ENCODE data around the gene PALD1. TPM values are rescaled to one million over a fixed set of nuclear protein-coding genes. Genes with fewer than 3 reads are reported as not detected.

The PALD1 gene
- total and polyA plus RNA-seq, 9 donors = 14.0 to 21.3 (median 18.3) TPM

DNA sequence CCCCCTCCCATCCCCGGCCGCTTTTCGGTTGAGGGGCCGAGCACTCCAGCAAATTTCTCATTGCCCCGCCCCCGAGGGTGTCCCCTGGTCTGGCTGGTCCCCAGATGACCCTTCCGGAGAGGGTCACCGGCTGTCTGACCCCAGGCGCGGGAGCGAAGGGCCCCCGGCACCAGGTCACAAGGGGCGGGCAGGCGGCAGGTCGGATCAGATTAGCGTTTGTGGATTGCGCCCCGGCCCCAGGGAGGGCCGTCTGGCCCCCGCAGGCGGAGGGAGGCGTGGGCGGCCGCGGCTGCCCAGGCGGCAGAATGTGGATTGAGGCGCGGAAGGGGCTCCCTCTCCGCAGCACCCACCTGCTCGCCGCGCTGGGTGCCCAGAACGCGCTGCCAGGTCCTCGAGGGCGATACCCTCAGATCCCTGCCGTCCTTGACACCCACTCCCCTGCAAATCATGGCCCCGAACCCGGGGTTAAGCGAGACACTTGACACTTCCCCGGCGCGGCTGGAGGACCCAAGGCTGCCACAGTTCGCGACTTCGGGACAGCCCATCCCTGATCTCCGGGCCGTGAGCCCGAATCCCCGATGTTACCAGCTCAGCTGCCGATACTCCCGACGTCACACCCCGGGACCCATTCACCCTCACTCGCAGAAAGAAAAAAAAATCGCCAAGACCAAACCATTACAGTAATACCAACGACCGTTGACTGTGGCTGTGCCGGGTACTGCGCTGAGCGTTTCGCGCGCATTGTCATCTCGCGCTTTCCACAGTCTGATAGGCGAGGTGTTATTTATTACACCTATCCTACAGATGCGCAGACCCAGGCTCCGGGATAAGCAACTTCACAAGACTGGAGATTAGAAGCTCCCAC is 38.0 kb upstream of the PALD1 start:
- Histone ChIP-seq H3K27me3 (ENCODE audit: control insufficient read depth, insufficient read depth, low read length) (peaks cover 48% of the 10 kb centered on the region), H3K4me3 (ENCODE audit: low read length) (peak overlapping the region; percentile 9), H3K4me1 (ENCODE audit: control insufficient read depth, insufficient read depth, low read length) (peaks cover 26% of the 10 kb centered on the region), H3K9me3 (replicated peaks; ENCODE audit: control insufficient read depth, low read depth, low read length) (no peaks in the 10 kb centered on the region), H3K36me3 (ENCODE audit: control insufficient read depth, insufficient read depth, low read length) (no peaks in the 10 kb centered on the region), H3K27ac (ENCODE audit: low read length) (no peak overlapping the region)
- no peak for DNase-seq
- 4% methylated on average over 49 of the region's 69 CpGs for WGBS (ENCODE audit: insufficient coverage)

DNA sequence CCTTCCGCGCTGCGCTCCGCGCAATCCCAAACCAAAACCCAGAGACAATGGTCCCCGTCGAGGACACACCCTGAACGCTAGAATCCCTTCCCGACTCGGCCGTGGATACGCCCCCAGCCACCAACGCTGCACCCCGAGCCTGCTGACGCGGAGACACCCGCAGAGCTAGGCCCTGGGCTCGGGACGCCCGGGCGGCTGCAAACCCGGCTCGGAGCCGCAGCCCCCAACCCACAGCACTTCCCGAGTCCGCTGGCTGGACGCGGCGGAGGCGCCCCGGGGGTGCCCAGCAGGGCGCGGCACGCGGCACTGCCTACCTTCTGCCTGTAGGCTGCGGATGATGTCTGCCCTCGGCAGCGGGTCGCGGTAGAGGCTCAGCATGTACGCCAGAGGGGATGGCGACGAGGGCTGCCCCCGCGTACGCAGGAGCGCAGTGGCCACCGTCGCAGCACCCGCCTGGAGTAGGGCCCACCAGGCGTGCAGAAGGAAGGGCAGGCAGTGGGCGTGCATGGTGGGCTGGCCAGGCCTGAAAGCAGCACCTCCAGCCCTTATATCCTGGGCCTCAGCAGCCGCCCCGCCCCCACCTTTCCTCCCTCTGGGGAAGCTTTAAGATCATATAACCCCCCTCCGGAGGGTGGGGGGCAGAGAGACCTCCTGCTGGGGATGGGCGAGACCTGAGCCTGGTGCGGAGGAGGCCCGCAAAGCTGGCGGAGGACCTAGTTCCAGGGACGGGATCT is 37.2 kb upstream of the PALD1 start, which contains the start of gene NODAL:
NODAL (minus strand) TSS at position 521 of the 734 bp plus-strand sequence; CDS start at position 507, 14 bp downstream.
- WGBS (ENCODE audit: insufficient coverage) = 8% methylated on average over 55 of the region's 60 CpGs
- peaks cover 48% of the 10 kb centered on the region for H3K27me3 ChIP-seq (ENCODE audit: control insufficient read depth, insufficient read depth, low read length)
- H3K9me3 ChIP-seq (replicated peaks; ENCODE audit: control insufficient read depth, low read depth, low read length) = no peaks in the 10 kb centered on the region
- H3K4me3 ChIP-seq (ENCODE audit: low read length) = peak within 1 kb of the TSS; percentile 9
- no peak within 1 kb of the TSS for H3K27ac ChIP-seq (ENCODE audit: low read length)
- peaks cover 27% of the 10 kb centered on the region for H3K4me1 ChIP-seq (ENCODE audit: control insufficient read depth, insufficient read depth, low read length)
- DNase-seq = no peak
- H3K36me3 ChIP-seq (ENCODE audit: control insufficient read depth, insufficient read depth, low read length) = no peaks in the 10 kb centered on the region

DNA sequence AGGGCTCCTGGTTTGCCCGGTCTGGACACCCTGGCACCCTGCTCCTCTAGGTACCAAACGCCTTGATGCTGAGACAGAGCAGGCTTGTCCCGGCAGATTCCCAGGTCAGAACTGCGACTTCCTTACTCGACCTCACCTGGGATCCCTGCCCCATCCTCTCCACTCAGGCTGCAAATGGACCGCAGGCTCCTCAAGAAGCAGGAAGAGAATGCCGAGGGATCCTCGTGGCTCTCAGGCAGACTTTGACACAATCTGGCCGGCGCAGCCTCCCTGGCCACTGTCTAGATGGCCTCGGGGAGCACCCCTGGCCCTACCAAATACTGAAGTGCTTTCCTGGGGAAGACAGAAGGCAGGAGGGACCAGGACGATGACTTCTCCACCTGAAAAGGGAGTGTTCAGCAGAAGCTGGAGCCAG is 36.7 kb upstream of the PALD1 start:
- H3K4me3 ChIP-seq (ENCODE audit: low read length) = no peak overlapping the region
- no peak overlapping the region for H3K27ac ChIP-seq (ENCODE audit: low read length)
- no peaks in the 10 kb centered on the region for H3K36me3 ChIP-seq (ENCODE audit: control insufficient read depth, insufficient read depth, low read length)
- peaks cover 48% of the 10 kb centered on the region for H3K27me3 ChIP-seq (ENCODE audit: control insufficient read depth, insufficient read depth, low read length)
- no peaks in the 10 kb centered on the region for H3K9me3 ChIP-seq (replicated peaks; ENCODE audit: control insufficient read depth, low read depth, low read length)
- DNase-seq = no peak
- peaks cover 32% of the 10 kb centered on the region for H3K4me1 ChIP-seq (ENCODE audit: control insufficient read depth, insufficient read depth, low read length)
- 18% methylated on average over 9 of the region's 12 CpGs for WGBS (ENCODE audit: insufficient coverage)

DNA sequence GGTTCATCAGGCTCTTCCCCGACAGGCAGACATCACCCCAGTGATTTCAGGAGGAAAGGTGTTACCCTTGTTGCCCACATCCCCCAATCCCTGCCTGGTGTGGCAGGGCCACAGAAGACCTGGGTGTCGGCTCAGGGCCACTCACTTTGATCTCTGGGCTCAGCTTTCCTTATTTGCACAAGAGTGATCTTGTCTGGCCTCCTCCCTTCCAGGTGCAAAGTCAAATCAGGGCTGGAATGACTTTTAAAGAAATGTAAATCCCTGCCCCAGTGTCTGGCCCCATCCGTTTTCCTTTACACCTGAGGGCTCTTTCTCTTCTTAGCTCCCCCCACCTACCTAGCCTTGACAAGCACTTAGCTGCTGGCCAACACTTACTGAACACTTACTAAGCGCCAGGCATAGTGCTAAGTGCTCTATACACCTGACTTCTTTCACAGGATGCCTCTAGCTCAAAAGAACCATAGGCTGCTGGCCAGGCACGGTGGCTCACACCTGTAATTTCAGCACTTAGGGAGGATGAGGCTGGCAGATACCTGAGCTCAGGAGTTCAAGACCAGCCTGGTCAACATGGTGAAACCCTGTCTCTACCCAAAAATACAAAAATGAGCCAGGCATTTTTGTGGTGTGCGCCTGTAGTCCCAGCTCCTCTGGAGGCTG is 36.1 kb upstream of the PALD1 start:
- H3K27me3 ChIP-seq (ENCODE audit: control insufficient read depth, insufficient read depth, low read length) = peaks cover 48% of the 10 kb centered on the region
- peaks cover 38% of the 10 kb centered on the region for H3K4me1 ChIP-seq (ENCODE audit: control insufficient read depth, insufficient read depth, low read length)
- H3K4me3 ChIP-seq (ENCODE audit: low read length) = no peak overlapping the region
- H3K36me3 ChIP-seq (ENCODE audit: control insufficient read depth, insufficient read depth, low read length) = no peaks in the 10 kb centered on the region
- H3K9me3 ChIP-seq (replicated peaks; ENCODE audit: control insufficient read depth, low read depth, low read length) = no peaks in the 10 kb centered on the region
- no peak overlapping the region for H3K27ac ChIP-seq (ENCODE audit: low read length)
- WGBS (ENCODE audit: insufficient coverage) = 34% methylated on average over 4 of the region's 6 CpGs
- no peak for DNase-seq

DNA sequence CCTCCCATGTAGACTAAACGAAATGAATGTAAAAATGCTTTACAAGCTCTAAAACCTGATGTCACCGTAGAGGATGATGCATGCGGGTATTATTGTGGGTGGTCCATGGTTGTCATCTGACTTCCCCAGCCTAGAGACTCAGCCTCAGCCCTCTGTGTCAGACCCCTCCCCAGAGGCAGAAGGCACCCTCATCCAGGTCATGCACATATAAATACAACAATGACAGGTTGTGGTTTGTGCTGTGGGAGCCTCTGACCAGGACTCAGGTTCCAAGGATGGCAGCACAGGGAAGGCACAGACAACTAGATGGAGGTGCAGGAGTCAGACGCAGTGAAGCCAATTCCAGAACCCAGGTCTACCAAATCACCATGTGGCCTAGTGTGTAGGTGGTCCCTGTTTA is 33.8 kb upstream of the PALD1 start:
- no peak for DNase-seq
- Histone ChIP-seq H3K4me1 (ENCODE audit: control insufficient read depth, insufficient read depth, low read length) (peaks cover 49% of the 10 kb centered on the region), H3K4me3 (ENCODE audit: low read length) (no peak overlapping the region), H3K9me3 (replicated peaks; ENCODE audit: control insufficient read depth, low read depth, low read length) (no peaks in the 10 kb centered on the region), H3K27me3 (ENCODE audit: control insufficient read depth, insufficient read depth, low read length) (peaks cover 34% of the 10 kb centered on the region), H3K27ac (ENCODE audit: low read length) (no peak overlapping the region), H3K36me3 (ENCODE audit: control insufficient read depth, insufficient read depth, low read length) (no peaks in the 10 kb centered on the region)
- no CpG with 5 or more reads among the region's 4 CpGs for WGBS (ENCODE audit: insufficient coverage)

DNA sequence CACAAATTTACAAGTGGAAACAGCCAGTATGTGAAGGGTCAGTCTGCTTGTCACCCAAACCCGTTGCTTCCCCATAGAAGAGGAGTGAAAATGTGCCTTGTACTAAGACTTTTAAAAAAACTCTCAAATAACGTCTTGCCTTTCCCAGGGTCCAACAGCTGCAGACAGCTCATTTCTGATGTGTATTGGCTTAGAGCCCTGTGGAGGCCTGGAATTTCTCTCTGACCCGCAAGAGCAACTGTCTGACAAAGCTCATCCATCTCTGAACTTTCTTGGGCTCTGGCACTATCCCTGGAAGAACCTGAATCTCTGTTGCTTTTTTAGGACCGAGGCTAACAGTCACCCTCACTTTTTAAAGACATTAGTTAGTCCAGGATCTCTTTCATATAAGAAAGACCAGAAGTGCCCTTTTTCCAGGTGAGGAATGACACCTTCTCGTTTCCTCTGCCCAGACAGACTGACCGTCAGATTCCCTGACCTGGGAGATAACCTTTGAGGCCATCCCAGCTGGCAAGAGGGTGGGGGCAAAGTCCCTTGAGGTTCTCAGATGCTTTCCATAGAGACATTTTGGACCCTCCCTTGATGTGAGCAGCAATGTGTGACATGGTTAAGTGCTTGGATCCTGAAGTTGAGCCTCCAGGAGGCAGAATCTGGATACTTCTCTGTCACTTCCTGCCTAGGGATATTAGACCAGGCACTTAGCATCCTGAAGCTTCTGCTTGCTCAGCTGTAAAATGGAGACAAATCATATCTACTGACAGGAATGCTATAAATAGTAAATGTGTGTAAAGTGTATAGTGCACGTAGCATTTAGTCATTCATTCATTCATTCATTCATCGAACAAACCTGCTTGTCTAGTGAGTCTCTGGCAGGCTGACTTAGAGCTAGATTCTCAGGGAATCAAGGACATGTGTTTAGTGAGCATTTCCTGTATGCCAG is 32.6 kb upstream of the PALD1 start:
- peaks cover 42% of the 10 kb centered on the region for H3K4me1 ChIP-seq (ENCODE audit: control insufficient read depth, insufficient read depth, low read length)
- DNase-seq = peak; percentile 89
- no peaks in the 10 kb centered on the region for H3K36me3 ChIP-seq (ENCODE audit: control insufficient read depth, insufficient read depth, low read length)
- 0% methylated on average over 1 of the region's 8 CpGs for WGBS (ENCODE audit: insufficient coverage)
- H3K27ac ChIP-seq (ENCODE audit: low read length) = peak overlapping the region; percentile 70
- H3K4me3 ChIP-seq (ENCODE audit: low read length) = no peak overlapping the region
- no peaks in the 10 kb centered on the region for H3K9me3 ChIP-seq (replicated peaks; ENCODE audit: control insufficient read depth, low read depth, low read length)
- peaks cover 25% of the 10 kb centered on the region for H3K27me3 ChIP-seq (ENCODE audit: control insufficient read depth, insufficient read depth, low read length)

DNA sequence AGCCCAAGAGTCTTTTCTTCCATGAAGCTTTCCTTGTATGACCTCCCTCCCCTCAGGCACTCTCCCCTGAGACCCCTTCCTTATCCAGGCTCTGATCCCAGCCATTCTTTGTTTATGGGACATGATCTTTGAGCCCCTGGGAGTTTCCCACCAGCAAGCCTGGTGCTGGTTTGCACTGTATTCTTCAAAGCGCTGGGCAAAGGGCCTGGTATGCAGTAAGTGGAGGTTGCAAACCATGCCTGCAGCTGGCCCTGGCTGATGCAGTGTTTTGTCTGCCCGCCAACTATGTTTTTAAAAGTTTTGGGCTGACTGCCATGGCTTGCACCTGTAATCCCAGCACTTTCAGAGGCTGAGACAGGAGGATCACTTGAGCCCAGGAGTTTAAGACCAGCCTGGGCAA is 30.3 kb upstream of the PALD1 start:
- no peaks in the 10 kb centered on the region for H3K9me3 ChIP-seq (replicated peaks; ENCODE audit: control insufficient read depth, low read depth, low read length)
- DNase-seq = no peak
- no peak overlapping the region for H3K4me3 ChIP-seq (ENCODE audit: low read length)
- WGBS (ENCODE audit: insufficient coverage) = 51% methylated on average over 2 of the region's 2 CpGs
- no peak overlapping the region for H3K27ac ChIP-seq (ENCODE audit: low read length)
- peaks cover 41% of the 10 kb centered on the region for H3K4me1 ChIP-seq (ENCODE audit: control insufficient read depth, insufficient read depth, low read length)
- H3K27me3 ChIP-seq (ENCODE audit: control insufficient read depth, insufficient read depth, low read length) = peaks cover 4% of the 10 kb centered on the region
- H3K36me3 ChIP-seq (ENCODE audit: control insufficient read depth, insufficient read depth, low read length) = no peaks in the 10 kb centered on the region

DNA sequence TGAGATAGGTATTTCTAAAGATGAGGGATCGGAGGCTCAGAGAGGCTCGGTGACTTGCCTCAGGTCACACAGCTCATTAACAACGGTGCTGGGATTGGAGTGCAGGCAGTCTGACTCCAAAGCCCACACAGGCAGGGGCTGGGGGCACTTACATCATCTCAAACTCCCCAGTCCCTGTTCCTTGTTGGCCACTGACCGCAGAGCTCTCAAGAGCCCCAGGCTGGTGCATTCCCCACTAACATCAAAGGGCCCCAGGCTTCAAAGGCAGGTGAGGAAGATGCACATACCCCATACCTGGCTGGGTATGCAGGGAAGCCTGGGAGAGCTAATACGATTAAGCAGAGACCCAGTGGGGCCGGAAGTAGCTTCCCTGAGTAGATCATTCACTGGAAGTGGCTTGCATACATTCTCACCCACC is 23.3 kb upstream of the PALD1 start:
- H3K4me1 ChIP-seq (ENCODE audit: control insufficient read depth, insufficient read depth, low read length) = peaks cover 29% of the 10 kb centered on the region
- no peaks in the 10 kb centered on the region for H3K9me3 ChIP-seq (replicated peaks; ENCODE audit: control insufficient read depth, low read depth, low read length)
- no peak overlapping the region for H3K27ac ChIP-seq (ENCODE audit: low read length)
- no peak for DNase-seq
- H3K4me3 ChIP-seq (ENCODE audit: low read length) = no peak overlapping the region
- H3K36me3 ChIP-seq (ENCODE audit: control insufficient read depth, insufficient read depth, low read length) = no peaks in the 10 kb centered on the region
- WGBS (ENCODE audit: insufficient coverage) = 20% methylated on average over 1 of the region's 6 CpGs
- H3K27me3 ChIP-seq (ENCODE audit: control insufficient read depth, insufficient read depth, low read length) = peaks cover 41% of the 10 kb centered on the region

DNA sequence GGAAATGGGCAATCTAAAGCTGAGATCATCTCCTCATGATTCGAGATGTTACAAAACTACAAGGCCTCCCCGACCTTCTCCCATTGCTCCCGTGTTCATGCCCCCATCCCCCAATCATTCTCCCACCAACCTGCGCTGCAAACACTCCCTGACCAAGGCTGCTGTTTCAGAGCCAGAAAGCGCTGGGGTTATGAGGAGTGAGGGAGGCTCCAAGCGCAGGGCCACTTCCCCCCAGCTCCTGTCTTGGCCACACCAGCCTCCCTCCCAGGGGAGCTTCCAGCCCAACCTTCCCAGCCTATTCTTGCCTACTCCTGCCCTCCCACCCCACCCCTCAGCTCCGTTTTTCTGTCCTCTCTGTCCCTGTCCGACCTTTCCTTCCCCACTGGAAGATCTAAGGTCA is 22.4 kb upstream of the PALD1 start:
- Histone ChIP-seq H3K27ac (ENCODE audit: low read length) (no peak overlapping the region), H3K9me3 (replicated peaks; ENCODE audit: control insufficient read depth, low read depth, low read length) (no peaks in the 10 kb centered on the region), H3K27me3 (ENCODE audit: control insufficient read depth, insufficient read depth, low read length) (peaks cover 37% of the 10 kb centered on the region), H3K4me1 (ENCODE audit: control insufficient read depth, insufficient read depth, low read length) (peaks cover 26% of the 10 kb centered on the region), H3K4me3 (ENCODE audit: low read length) (no peak overlapping the region), H3K36me3 (ENCODE audit: control insufficient read depth, insufficient read depth, low read length) (no peaks in the 10 kb centered on the region)
- 26% methylated on average over 3 of the region's 8 CpGs for WGBS (ENCODE audit: insufficient coverage)
- no peak for DNase-seq

Data from muscle of leg (tissue), 11 donors.